Activated T-helper 1 cell treated with anti-CD3 and anti-CD28 coated beads, Interleukin-2, amount 50 U/mL, for 16 hours (primary cell): ENCODE data around the gene PARP14.
"Not testable (repeated sequence)": the region's sequence is repeated elsewhere in the genome, so short reads cannot be mapped to it uniquely, and the experiment has no call there.

Source experiments
- DNase-seq, 2 donors: peaks; one replicate each; pipeline ENCODE4 v3.0.0-alpha.2; 2020; ENCODE audit warnings: low read depth in 1 of 2, low spot score in 1 of 2

PARP14 gene

GRCh38 chr3:122714273-122714672 is 33.6 kb downstream of the PARP14 start:
- no peak for DNase-seq

- no peak for DNase-seq
These were observed 36.0 kb downstream of the PARP14 start for GRCh38 chr3:122716667-122717066.

- no peak for DNase-seq
These were observed 38.8 kb downstream of the PARP14 start for GRCh38 chr3:122719273-122719921.

- DNase-seq: no peak
These were observed 44.5 kb downstream of the PARP14 start for GRCh38 chr3:122725106-122725505.

- no peak for DNase-seq
These were observed 46.7 kb downstream of the PARP14 start for GRCh38 chr3:122727294-122727693.

- DNase-seq: no peak
These were observed 47.1 kb downstream of the PARP14 start for GRCh38 chr3:122727766-122728165.

- DNase-seq: no peak
These were observed 47.5 kb downstream of the PARP14 start for GRCh38 chr3:122728186-122728585.

GRCh38 chr3:122728756-122729514 is 48.3 kb downstream of the PARP14 start:
- no peak for DNase-seq

- DNase-seq: no peak
These were observed 49.6 kb downstream of the PARP14 start for GRCh38 chr3:122730240-122730639.

GRCh38 chr3:122732682-122733525 is 52.3 kb downstream of the PARP14 start:
- DNase-seq: not testable (repeated sequence)

GRCh38 chr3:122739172-122739571 is 58.5 kb downstream of the PARP14 start:
- no peak for DNase-seq

GRCh38 chr3:122742234-122742633 is 61.6 kb downstream of the PARP14 start:
- no peak for DNase-seq

GRCh38 chr3:122743581-122744120 is 63.0 kb downstream of the PARP14 start:
- no peak for DNase-seq

GRCh38 chr3:122745369-122746021 is 64.9 kb downstream of the PARP14 start:
- DNase-seq: no peak

- DNase-seq: not testable (repeated sequence)
These were observed 66.7 kb downstream of the PARP14 start for GRCh38 chr3:122747295-122747694.

- no peak for DNase-seq
These were observed 67.7 kb downstream of the PARP14 start for GRCh38 chr3:122748347-122748746.

GRCh38 chr3:122754929-122755328 is 74.3 kb downstream of the PARP14 start:
- no peak for DNase-seq

GRCh38 chr3:122755491-122755890 is 74.9 kb downstream of the PARP14 start:
- DNase-seq: no peak

GRCh38 chr3:122758877-122759560 is 78.4 kb downstream of the PARP14 start:
- no peak for DNase-seq
